GM19452 (cell line): ENCODE data around the gene KCNH8.

Experiments used
- ATAC-seq: cut with Tn5 transposase; IDR thresholded peaks from one replicate; pipeline ENCODE4 v1.9.1; 2021; ENCODE audit not compliant: unreplicated experiment

The KCNH8 gene

DNA sequence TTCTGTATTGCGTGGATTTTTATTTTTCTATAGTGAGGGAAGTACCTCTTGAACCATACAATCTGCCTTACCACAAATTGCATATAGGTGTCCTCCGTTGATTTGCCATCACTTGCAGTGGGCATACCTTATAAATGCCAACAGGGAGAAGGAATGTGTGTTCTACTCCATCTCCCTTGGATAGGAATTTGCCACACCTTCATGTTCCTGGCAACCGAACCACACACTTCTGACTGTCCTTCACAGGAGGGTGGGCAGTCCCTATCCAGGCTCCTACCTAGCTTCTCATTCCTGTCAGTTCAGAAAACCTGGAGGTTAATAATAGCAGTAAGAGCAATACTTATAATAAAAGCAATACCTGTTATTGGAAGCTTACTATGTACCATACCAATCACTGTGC lies 428.0 kb downstream of the KCNH8 start:
- no peak for ATAC-seq
